HG03442 (cell line): ENCODE data around the gene P2RX7.

Experiments
- ATAC-seq: cut with Tn5 transposase; IDR thresholded peaks from one replicate; pipeline ENCODE4 v1.9.1; 2021; ENCODE audit warnings: mild to moderate bottlenecking, moderate library complexity; ENCODE audit not compliant: unreplicated experiment

P2RX7 gene

DNA sequence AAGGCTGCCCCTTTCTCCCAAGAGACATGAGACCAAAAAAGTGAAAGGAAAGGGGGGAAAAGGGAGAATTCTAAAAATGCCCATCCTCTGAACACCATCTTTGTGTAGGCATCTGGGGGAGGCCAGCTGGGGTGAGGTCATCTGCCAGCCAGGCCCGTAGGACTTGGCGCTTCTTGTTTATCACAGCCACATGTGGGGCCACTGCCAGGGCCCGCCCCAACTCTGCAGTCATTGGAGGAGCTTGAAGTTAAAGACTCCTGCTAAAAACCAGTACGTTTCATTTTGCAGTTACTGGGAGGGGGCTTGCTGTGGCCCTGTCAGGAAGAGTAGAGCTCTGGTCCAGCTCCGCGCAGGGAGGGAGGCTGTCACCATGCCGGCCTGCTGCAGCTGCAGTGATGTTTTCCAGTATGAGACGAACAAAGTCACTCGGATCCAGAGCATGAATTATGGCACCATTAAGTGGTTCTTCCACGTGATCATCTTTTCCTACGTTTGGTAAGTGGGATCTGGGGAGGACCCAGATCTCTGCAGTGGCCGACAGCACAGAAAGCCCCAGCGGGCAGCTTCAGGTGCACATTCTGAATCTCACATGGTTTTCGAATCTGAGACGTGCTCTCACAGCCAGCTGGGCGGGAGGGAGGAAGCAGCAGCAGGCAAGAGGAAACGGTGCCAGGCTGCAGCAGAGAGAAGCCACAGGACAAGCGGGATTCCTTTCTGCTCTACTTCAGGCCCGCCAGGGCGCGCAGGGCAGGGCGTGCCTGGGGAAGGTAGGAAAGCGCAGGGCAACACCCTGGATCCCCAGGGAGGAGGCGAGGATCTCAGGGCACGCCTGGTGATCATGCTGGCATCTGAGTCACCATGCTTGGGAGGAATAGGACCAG, at the start of gene P2RX7:
Gene P2RX7 (plus strand): TSS at position 276 of the 881 bp plus-strand sequence. CDS start 95 bp downstream, at position 371.
- no peak for ATAC-seq

DNA sequence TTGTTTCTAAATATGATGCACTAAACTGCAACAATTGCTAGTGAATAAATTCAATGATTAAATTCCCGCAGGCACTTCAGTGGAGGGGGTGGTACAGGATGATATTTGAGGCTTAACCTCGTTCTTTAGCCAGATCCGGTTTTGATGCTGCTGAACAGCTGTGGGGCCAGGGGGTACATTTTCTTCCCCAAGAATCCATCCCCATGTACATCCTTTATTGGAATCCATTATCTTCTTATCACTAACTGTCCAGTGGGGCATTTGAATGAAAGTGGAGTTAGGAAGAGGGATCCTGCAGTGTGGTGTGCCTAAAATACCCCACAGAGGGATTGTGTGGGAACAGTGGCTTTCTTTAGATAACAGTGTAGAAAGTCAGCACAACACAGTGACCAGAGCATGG, 48.4 kb upstream of the P2RX7 start:
- ATAC-seq = no peak

DNA sequence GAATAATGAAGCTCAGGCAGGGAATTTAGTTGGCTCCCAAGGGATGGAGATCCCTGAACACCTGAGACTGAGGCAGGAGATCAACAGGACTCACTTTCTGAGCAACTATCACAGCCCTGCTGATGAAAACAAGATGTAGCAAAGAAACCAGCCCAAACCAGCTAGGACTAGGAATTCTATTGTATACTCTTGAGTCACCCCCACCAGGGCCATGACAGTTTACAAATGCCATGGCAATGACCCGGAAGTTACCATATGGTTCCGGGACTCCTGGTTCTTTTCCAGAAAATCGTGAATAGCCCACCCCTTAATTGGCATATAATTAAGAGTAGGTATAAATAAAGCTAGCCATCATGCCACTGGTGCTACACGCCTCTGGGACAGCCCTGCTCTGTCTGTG, 47.6 kb upstream of the P2RX7 start:
- ATAC-seq = no peak

DNA sequence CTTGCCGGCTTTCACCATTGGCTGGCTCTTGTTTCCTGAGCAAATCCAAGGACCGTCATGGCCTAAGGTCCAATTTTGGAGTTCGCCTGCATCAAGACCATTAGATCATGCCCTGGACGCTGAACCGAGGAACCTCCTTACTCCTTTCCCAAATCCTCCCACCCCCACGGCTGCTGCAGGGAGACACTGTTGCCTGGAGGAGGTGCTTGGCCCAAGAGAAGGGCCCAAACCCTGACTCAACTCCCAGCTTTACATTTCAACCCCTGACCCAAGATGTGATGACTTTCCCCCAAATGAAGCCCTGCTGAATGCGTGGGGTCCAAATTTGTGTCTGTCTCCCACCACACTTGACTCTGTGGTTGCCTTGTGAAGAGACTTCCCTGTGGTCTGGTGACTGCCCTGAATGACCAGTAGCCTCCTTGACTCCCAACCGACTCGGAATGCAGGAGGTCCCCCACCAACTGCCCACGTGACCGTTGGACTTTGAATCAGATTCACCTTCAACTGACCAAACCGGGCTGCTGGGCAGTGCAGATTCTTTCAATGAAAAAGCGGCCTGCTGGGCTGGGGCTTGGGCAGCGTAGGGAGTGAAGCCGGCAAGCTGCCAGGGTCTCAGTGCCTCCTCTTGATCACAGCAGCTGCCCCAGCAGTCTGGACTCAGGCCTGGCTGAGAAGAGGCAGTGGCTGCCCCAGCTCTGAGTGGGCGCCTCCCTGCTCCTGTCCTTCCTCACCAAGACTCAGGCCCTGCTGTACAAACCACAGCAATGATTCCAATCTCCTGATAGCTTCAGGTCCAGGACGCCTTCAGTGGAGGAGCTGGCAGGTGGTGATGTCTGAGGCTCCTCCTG, 46.9 kb upstream of the P2RX7 start:
- ATAC-seq = no peak

DNA sequence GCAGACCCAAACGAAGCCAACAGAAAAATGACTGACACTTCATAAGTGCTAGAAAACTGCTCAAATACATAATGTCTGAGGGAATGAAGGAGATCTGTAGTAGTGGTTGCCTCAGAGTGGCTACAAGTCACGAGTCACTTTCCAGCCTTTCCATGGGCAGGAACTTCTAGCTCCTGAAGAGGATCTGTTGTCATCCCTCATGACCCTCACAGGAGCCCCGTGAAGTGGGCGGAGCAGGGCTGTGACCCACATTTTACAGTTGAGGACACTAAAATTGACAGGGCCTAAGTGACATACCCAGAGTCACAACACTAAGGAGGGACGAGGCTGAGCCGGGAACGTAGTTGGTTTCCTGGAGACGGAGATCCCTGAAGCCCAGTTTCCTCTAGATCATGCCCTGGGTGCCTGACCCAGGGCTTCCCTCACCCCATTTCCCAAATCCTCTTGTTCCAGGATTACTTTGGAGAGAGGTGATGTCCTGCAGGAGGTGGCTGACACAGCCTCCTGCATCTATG, 45.8 kb upstream of the P2RX7 start:
- ATAC-seq = no peak

DNA sequence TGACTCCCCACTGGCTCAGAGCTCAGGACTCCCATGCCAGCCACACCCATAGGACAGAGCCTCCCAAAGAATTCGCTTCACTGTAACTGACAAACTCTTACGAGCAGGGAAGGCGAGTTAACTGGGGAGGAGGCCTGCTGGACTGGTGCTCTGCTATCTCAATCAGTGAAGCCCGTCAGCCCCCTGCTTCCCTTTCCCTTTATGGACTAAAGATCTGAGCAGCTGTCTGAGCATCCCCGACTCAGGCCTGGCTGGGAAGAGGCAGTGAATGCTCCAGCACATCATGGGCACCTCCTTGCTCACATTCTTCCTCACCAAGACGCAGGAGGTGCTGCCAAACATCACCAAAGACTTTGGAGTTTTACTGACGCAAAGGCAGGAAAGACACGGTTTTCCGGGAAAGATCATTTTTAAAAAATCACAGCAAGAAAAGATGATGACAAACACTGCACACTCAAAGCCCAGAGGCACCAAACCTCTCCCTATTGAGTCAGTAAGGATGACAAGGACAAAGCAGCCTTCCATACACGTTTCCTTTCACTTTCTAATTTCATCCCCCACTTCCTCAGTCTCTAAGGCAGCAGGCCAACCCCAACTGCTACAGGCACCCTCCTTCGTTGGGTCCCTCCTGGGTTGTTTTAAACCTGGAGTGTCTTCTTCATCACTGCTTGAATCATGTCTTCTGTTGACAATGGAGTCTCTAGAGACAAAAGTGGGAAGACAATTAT, 45.0 kb upstream of the P2RX7 start:
- no peak for ATAC-seq

DNA sequence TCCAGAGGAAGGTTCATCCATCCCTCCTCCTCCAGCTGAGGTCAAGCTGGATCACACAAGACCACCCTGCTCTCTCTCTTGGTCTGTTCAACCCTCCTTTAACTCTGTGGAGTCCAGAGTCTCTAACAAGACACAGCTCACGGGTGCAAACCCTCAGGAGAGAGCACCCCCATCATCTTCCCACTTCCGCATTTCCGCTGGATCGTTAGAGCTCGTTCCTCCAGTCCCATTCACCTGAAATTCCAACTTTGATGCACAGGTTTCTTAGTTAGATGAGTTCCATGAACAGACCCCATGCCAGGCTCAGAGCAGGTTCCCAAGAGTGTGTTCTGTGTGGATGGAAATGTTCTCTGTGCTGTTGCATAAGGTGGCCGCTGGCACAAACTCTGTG, 44.5 kb upstream of the P2RX7 start:
- ATAC-seq = no peak

DNA sequence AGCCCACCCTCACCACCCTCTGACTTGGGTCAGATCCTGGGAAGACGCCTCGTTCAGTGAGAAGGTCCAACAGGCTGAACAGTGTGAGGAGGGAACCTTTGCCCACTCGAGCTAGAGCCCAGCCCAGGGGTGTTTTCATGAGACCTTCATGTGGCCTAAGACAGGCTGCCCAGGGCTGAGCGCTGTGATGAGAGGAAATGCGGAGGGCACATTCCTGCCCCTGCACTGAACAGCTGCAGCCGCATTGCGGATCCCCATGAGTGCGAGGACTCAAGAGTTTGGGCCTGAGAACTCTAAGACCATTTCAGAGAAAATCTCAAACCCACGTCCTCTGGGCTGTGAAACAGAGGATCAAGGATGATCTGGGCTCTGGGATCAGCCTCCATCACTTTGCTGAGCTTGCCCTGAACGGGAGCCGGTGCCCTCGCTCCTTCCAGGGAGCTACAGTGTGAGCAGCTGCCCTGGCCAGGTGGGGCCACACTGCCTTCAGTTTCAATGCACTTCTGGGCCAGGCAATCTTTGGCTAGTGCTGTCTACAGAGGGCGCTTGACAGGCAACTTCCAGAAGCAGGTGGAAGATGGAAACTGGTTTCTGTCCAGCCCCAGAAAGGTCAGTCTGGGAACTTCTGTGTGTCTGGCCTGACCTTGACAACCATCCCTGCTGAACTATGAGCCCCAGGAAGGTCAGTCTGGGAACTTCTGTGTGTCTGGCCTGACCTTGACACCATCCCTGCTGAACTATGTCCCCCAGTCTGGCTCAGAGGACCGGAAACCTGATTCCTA, 43.5 kb upstream of the P2RX7 start:
- ATAC-seq = no peak

DNA sequence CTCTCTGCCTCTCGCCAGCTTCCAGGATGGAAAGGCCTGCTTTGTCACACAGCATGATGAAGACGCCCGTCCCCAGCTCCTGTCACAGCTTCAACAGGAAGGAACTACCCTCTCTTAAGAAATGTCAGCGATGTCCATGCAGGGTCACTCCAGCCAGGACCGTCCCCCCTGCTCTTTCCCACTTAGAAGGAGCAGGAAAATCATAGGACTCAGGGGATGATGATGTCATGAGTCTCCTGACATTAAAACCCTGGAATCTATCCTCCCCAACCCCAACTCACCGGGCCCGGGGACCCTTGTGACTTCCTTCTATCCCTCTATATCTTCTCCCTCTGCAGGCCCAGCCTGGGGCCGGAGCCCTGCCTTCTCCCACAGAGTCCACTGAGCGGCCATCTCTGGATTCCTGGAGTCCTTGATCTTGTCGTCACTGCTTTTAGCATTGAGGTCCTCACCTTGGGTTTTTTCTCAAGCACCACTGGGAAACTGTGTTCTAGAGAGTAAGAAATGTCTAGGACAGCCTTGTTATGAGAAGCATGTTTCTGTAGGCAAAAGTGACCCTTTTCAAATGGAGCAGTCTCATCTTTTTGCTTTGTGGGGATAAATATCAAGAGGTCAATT, 42.8 kb upstream of the P2RX7 start:
- no peak for ATAC-seq

DNA sequence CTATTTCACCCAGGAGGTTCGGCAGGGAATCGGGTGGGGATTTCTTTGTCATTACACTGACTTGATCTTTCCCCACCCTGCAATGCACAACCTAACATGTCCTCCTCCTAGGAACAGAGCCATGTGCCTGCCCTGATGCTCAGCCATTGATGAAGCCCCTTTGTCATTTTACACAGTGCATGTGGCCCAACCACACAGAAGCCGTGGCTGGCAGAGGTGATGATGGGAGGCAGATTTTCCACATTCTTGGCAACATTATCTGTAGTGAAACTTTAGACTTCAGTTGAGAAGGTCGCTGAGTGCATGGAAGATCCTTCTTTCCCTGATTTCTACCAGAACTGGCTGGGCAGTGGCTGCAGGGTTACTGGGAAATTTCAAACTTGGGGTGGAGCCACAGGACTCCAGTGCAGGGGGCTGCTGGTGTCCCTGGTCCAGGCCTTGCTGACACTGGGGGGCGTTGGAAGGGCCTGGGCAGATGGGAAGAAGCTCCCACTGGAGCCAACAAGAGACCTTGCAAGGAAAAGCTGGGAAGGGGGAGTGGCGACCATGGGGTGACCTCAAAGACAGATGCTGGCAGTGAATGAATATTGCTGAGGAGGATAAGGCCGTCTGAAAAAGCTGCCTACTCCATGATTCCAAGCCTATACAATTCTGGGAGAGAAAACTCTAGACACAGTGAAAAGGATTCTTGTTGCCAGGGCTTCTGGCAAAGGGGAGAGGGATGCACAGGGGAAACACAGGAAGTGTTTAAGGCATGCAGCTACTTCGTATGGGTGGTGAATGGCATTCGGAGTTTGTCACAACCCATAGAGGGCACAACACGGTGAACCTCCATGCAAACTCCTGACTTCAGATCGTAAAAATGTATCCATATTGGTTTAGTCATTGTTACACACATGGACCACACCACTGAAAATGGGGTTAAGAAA, 41.8 kb upstream of the P2RX7 start:
- ATAC-seq = no peak

DNA sequence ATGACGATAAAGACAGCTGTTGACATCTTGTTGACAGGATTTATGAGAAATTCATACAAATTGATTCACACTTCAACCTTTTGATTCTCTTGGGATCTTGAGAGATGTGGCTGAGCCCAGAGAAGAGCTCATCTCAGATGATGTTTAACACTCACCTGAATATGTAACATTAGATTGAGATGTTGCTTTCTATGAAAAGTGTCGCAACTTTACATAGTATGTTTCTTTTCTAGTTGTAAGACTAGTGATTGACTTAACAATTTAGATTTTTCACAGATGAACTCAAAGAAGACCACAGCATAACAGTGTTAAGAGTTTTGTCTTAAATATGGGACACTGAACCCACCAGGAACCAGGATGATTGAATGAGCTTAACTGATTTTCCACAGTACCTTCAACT, 40.6 kb upstream of the P2RX7 start:
- ATAC-seq = no peak

DNA sequence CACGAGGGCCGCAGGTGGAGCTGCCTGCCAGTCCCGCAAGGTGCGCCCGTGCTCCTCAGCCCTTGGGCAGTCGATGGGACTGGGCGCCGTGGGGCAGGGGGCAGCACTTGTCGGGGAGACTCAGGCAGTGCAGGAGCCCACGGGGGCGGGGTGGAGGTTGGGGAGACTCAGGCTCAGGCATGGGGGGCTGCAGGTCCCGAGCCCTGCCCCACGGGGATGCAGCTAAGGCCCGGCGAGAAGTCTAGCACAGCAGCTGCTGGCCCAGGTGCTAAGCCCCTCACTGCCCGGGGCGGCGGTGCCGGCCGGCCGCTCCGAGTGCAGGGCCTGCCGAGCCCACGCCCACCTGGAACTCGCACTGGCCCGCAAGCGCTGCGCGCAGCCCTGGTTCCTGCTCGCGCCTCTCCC, 39.2 kb upstream of the P2RX7 start:
- ATAC-seq = no peak

DNA sequence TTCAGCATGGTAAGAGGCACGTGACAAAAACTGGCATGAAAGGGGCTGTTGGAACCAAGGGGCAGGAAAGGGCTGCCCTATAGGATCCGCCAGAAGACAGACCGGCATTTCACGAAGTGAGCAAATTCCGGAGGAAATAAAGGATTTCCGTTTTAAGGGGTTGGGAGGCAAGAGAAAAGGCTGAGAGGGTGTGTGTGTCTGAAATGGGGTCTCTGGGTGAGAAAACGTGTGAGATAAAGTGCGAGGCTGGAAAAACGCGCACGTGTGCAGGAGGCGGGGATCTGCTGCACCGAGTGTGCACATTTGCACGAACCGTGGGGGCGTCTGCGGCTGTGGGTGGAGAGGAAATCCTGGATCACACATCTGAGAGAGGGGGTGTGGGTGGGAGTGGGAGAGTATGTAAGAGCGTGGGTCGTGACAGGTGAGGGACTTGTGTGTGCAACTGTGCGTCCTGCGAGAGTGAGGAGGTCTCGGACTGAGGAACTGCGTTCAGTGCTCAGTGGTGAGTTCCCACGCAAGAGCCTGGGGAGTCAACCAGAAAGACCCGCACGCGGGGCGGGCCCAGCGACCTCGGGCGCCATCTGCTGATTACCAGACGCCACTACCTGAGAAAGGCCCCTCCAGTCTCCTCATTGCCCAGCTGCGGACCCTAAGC, 37.0 kb upstream of the P2RX7 start:
- ATAC-seq = peak; percentile 54

DNA sequence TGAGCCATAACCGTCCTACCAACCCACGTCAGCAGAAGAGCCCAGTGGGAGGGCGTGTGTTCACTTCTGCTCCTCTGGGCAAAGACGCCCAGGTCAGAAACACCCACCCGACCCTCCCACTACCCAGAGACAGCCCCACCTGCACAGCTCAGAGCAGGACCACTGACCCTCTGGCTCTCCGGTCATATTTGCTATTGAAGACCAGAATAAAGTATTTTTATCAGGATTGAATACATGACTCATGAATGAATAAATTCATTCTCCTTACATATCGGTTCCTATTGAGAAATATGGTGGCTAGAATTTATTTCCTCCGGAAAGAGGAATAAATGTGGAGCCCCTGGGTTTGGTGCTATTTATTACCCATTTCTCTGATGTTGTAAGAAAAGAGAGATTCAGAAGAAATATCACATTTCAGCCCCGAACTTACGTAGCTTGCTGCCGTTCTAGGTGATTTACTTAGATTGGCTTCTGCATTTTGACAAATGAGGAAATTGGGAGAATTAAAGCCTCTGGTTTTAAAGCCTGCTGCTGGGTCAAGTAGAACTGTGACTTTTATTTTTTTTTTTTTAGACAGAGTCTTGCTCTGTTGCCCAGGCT, 36.4 kb upstream of the P2RX7 start:
- no peak for ATAC-seq

DNA sequence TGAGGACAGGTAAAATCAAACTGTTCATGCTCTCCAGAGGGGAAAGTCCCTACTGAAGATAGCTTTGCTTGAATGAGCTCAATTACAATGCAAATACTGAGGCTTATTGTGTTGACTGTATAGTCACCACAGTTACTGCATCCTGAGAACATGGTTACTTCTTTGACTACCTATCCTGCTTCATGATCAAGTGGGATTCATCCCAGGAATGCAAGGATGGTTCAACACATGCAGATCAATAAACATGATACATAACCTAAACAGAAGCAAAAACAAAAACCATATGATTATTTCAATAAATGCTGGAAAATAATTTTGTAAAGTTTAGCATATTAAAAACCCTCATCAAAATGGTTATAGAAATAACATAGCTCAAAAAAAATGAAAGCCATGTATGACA, 32.9 kb upstream of the P2RX7 start:
- no peak for ATAC-seq

DNA sequence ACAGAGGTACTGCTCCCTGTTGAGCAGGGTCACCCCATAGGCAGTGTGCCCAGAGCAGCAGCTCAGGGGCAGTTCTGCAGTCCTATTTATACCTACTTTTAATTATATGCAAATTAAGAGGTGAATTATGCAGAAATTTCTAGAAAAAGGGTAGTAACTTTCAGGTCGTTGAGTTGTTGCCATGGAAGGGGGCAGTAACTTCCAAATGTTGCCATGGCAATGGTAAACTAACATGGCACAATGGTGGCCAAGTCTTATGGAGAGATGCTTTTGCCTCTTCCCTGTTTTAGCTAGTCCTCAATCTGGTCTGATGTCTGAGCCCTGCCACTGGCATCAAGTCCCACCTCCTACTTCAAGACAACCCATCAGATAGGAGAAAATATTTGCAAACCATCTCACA, 30.4 kb upstream of the P2RX7 start:
- no peak for ATAC-seq

DNA sequence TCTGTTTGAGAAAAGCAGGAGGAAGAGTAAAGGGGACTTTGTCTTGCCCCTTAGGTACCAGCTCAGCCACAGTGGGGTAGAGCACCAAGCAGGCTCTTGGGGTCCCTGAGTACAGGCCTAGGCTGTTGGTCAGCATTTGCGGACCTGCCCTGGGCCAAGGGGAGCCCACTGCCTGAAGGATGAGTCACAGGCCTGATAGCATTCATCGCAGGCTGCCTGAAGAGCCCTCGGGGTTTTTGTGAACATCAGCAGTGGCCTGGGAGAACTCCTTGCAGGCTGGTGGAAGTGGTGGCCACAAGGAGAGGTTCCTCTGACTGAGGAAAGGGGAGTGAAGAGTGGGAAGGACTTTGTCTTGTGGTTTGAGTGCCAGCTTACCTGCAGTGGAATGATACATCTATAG, 25.0 kb upstream of the P2RX7 start:
- no peak for ATAC-seq

DNA sequence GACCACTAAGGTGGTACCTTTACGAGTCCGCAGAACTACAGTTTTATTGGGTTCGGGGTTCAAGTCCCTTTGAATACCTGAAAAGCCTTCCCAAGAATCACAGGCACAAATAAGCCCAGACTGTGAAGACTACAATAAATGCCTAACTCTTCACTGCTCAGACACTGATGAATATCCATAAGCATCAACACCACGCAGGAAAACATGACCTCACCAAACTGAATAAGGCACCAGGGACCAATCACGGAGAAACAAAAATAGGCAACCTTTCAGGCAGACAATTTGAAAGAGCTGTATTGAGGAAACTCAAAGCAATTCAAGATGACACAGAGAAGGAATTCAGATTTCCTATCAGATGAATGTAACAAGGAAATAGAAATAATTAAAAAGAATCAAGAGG, 24.2 kb upstream of the P2RX7 start:
- no peak for ATAC-seq
